ENCODE data around the gene MBNL2. TPM values are rescaled to one million over a fixed set of nuclear protein-coding genes. Genes with fewer than 3 reads are reported as not detected.

The MBNL2 gene
- total and polyA plus RNA-seq, 10 of the 15 experiments (the other 5 are each of a cell fraction or from before 2014, with no cell fraction given), result 1.6 to 9.7 (median 6.7) TPM

DNA sequence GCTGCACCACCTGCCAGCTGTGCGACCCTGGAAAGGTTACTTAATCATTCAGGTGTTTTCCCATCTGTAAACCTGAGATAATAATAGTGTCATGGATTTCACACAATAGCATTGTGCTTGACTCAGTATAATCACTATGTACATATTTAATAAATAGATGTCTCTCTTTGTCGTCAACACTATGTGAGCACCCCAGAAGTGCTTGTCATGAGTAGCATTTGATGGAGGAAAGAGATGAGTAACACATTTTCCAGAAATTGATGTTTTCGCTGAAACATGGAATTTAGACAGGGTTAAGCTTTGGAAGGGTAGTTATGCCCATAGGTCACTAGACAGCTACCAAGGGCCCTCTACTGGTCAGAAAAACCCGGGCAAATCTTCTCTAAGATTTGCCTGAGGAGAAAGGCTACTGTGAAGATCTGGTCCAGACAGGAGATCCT, 9.5 kb upstream of the MBNL2 start:
- RAD21 ChIA-PET (ENCODE audit: unreplicated experiment), result interaction anchor here (0.9 to 2.7 kb wide), 5 partner anchors 10 to 103 kb away, joined by 3 to 15 read pairs (median 4); partner anchors contain the start of gene MBNL2
- peak; percentile 52; the same call in 1 of the 2 replicates for TF ChIP-seq SMC3 (IDR thresholded peaks at IDR 0.05; ENCODE audit: borderline replicate concordance, low read length)
- TF ChIP-seq CTCF (IDR thresholded peaks at IDR 0.05 in 2 of 3, conservative IDR thresholded peaks at IDR 0.05 in 1 of 3; ENCODE audit: control insufficient read depth in 2 of 3, extremely low read depth in 1 of 3, insufficient read depth in 1 of 3, low read depth in 3 of 3, low read length in 3 of 3), result peak; percentile 43 to 60 (median 53)
- TF ChIP-seq, protein P1, sequence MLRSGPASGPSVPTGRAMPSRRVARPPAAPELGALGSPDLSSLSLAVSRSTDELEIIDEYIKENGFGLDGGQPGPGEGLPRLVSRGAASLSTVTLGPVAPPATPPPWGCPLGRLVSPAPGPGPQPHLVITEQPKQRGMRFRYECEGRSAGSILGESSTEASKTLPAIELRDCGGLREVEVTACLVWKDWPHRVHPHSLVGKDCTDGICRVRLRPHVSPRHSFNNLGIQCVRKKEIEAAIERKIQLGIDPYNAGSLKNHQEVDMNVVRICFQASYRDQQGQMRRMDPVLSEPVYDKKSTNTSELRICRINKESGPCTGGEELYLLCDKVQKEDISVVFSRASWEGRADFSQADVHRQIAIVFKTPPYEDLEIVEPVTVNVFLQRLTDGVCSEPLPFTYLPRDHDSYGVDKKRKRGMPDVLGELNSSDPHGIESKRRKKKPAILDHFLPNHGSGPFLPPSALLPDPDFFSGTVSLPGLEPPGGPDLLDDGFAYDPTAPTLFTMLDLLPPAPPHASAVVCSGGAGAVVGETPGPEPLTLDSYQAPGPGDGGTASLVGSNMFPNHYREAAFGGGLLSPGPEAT (IDR thresholded peaks at IDR 0.05; ENCODE audit: low read depth), result no peak
- TF ChIP-seq RAD21 (IDR thresholded peaks at IDR 0.05; ENCODE audit: insufficient read depth, low read depth, low read length), result peak; percentile 59
- H3K4me2 ChIP-seq (ENCODE audit: control insufficient read depth, insufficient read depth), result no peak overlapping the region
- SMC1A ChIA-PET (ENCODE audit: uncharacterized antibody, unreplicated experiment), result interaction anchor here (1.0 to 2.5 kb wide), 10 partner anchors 10 to 195 kb away, joined by 3 to 11 read pairs (median 3); partner anchors contain the start of gene MBNL2
- peak; percentile 84 for ATAC-seq
- intact Hi-C loops (cut with micrococcal nuclease; ENCODE audit: unreplicated experiment) (loop anchor here (1.0 to 5.0 kb wide), 3 partner anchors 85 to 132 kb away; no protein-coding TSS in a partner anchor), in situ Hi-C loops (cut with MboI) (no loop called here)
- H3K27me3 ChIP-seq (replicated peaks in 1 of 2; ENCODE audit: control insufficient read depth in 2 of 2, insufficient read depth in 2 of 2, low read length in 1 of 2), result no peaks in the 10 kb centered on the region
- CTCF ChIA-PET, result interaction anchor here (1.2 to 6.6 kb wide), 7 partner anchors 12 to 362 kb away, joined by 3 to 62 read pairs (median 5); partner anchors contain the start of gene MBNL2
- FAIRE-seq, result no peak
- POLR2A ChIA-PET, result interaction anchor here (1.2 kb wide), 1 partner anchor 13 kb away, joined by 3 read pairs; no protein-coding TSS in a partner anchor
- no peak for DNase-seq (ENCODE audit: low read depth, low spot score)
- H3K79me2 ChIP-seq (ENCODE audit: control insufficient read depth, insufficient read depth, low read length), result no peaks in the 10 kb centered on the region
- H3K4me3 ChIP-seq, result no peak overlapping the region
- no peak overlapping the region for H2AFZ ChIP-seq (ENCODE audit: control insufficient read depth, low read depth, low read length)
- no peak overlapping the region for H3K9ac ChIP-seq (ENCODE audit: control insufficient read depth, insufficient read depth, low read length)
- 23% methylated on average over 4 of the region's 4 CpGs for WGBS (ENCODE audit: insufficient coverage, insufficient replicate concordance, low lambda C conversion rate, missing lambda C conversion rate)
- H4K20me1 ChIP-seq (ENCODE audit: control insufficient read depth, insufficient read depth), result no peaks in the 10 kb centered on the region
- H3K27ac ChIP-seq (ENCODE audit: control insufficient read depth, insufficient read depth), result no peak overlapping the region
- H3K9me3 ChIP-seq (replicated peaks; ENCODE audit: control insufficient read depth, insufficient read depth, low read length), result no peaks in the 10 kb centered on the region
- H3K4me1 ChIP-seq (ENCODE audit: control insufficient read depth, insufficient read depth, low read length), result peaks cover 7% of the 10 kb centered on the region
- H3K36me3 ChIP-seq (ENCODE audit: control insufficient read depth in 2 of 2, insufficient read depth in 2 of 2, low read length in 1 of 2), result no peaks in the 10 kb centered on the region
- no TSS peak for BruUV-seq (replicated peaks)

All from GM12878 (cell line).